Caco-2 (cell line): ENCODE results near the gene TSPAN6. TPM values are rescaled to one million over a fixed set of nuclear protein-coding genes. Genes with fewer than 3 reads are reported as not detected.

ENCODE experiments used
- BruUV-seq: library from RNA; stranded (reverse); fragments of 400-500 nt; replicated peaks from 2 replicates; lab custom pipeline; 2021; lab: Mats Ljungman, UMichigan
- CTCF ChIA-PET: fragments of 300-600 bp; sonication (Branson Sonifier 250); formaldehyde crosslinking; loops from one replicate; lab custom pipeline; 2022; ENCODE audit warnings: antibody characterized with exemption; lab: Charles Lee
- POLR2A ChIA-PET: fragments of 300-600 bp; sonication (Branson Sonifier 250); formaldehyde crosslinking; loops from one replicate; lab custom pipeline; 2022; ENCODE audit warnings: antibody characterized with exemption; lab: Charles Lee
- DNase-seq, 2 experiments: peaks; one replicate each; pipeline versions ENCODE4 v3.0.0 to v3.0.0-alpha.2; 2020 to 2022
- H3K27me3 ChIP-seq: replicated peaks from 2 replicates; pipeline ENCODE4 v1.6.0; 2011; ENCODE audit warnings: low read length; ENCODE audit not compliant: control insufficient read depth, insufficient read depth
- H3K36me3 ChIP-seq: 2 replicates; pipeline ENCODE4 v1.5.1; 2011; ENCODE audit warnings: low read length; ENCODE audit not compliant: control insufficient read depth, insufficient read depth
- H3K4me1 ChIP-seq: fragments of 250-450 bp; sonication (Bioruptor Pico); 2 replicates; pipeline ENCODE4 v1.5.1; 2020; ENCODE audit warnings: mild to moderate bottlenecking
- H3K4me3 ChIP-seq: 2 replicates; pipeline ENCODE4 v1.5.1; 2011; ENCODE audit warnings: low read depth, mild to moderate bottlenecking, control low read depth, low read length
- H3K9me3 ChIP-seq: fragments of 250-450 bp; sonication (Bioruptor Pico); 2 replicates; pipeline ENCODE4 v1.5.1; 2020; ENCODE audit warnings: mild to moderate bottlenecking, moderate library complexity
- H3K27ac Mint-ChIP-seq: one replicate; pipeline ENCODE4 v1.8.0; 2022; ENCODE audit warnings: mixed read lengths; ENCODE audit not compliant: unreplicated experiment
- H3K27me3 Mint-ChIP-seq: one replicate; pipeline ENCODE4 v1.8.0; 2022; ENCODE audit warnings: mixed read lengths; ENCODE audit not compliant: insufficient read depth, unreplicated experiment
- H3K36me3 Mint-ChIP-seq: one replicate; pipeline ENCODE4 v1.8.0; 2022; ENCODE audit warnings: mild to moderate bottlenecking, mixed read lengths; ENCODE audit not compliant: insufficient read depth, unreplicated experiment
- H3K4me1 Mint-ChIP-seq: one replicate; pipeline ENCODE4 v1.8.0; 2022; ENCODE audit warnings: low read depth, mixed read lengths; ENCODE audit not compliant: unreplicated experiment
- H3K4me3 Mint-ChIP-seq: one replicate; pipeline ENCODE4 v1.8.0; 2022; ENCODE audit warnings: mild to moderate bottlenecking, moderate library complexity, mixed read lengths; ENCODE audit not compliant: unreplicated experiment
- H3K9me3 Mint-ChIP-seq: one replicate; pipeline ENCODE4 v1.8.0; 2022; ENCODE audit warnings: mixed read lengths; ENCODE audit not compliant: unreplicated experiment
- intact Hi-C: fragments of 100-400 bp; cut with micrococcal nuclease; formaldehyde crosslinking; loops from one replicate; pipeline ENCODE4 v1.10.0; 2022; ENCODE audit not compliant: unreplicated experiment
- total RNA-seq: library from RNA; stranded (reverse); gene quantifications from 2 replicates; pipeline ENCODE4 v1.2.3, GENCODE V29; 2022
- TF ChIP-seq, protein P1 (sequence below), 2 experiments: fragments of 200-600 bp in 1 of 2; IDR thresholded peaks; 1 replicate in 1 of 2; 2 replicates in 1 of 2; pipeline versions ENCODE4 v1.5.1 to v1.8.0; 2011 to 2022; ENCODE audit warnings: antibody characterized with exemption in 1 of 2, control low read depth in 1 of 2, inconsistent platforms in 1 of 2, low read depth in 1 of 2, low read length in 1 of 2, mild to moderate bottlenecking in 1 of 2, moderate library complexity in 1 of 2; ENCODE audit not compliant: insufficient read depth in 1 of 2, severe bottlenecking in 1 of 2, unreplicated experiment in 1 of 2

The TSPAN6 gene
- total RNA-seq, 1 experiment from 2014 or later, result 137 TPM

DNA sequence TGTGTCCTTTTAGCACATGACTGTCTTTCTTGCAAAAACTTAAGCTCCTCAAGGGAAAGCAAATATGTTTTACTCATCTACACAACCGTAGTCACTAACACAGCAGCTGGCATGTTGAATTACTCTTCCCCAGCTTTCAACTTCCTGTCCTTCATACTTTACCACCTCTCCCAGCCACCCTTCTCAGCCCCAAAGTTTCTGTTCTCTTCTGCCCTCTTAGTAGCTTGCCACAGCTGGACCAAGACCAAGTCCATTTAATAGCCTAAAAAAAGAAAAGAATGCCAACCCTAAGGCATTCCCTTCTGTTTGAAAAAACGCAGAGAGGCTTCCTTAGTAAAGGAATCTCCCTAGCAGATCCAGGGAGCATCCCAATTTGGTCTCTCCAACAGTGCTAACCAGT lies 44.1 kb upstream of the TSPAN6 start:
- TF ChIP-seq, protein P1, sequence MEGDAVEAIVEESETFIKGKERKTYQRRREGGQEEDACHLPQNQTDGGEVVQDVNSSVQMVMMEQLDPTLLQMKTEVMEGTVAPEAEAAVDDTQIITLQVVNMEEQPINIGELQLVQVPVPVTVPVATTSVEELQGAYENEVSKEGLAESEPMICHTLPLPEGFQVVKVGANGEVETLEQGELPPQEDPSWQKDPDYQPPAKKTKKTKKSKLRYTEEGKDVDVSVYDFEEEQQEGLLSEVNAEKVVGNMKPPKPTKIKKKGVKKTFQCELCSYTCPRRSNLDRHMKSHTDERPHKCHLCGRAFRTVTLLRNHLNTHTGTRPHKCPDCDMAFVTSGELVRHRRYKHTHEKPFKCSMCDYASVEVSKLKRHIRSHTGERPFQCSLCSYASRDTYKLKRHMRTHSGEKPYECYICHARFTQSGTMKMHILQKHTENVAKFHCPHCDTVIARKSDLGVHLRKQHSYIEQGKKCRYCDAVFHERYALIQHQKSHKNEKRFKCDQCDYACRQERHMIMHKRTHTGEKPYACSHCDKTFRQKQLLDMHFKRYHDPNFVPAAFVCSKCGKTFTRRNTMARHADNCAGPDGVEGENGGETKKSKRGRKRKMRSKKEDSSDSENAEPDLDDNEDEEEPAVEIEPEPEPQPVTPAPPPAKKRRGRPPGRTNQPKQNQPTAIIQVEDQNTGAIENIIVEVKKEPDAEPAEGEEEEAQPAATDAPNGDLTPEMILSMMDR (IDR thresholded peaks at IDR 0.05; ENCODE audit: insufficient read depth in 1 of 2, low read depth in 1 of 2, low read length in 1 of 2, severe bottlenecking in 1 of 2, unreplicated experiment in 1 of 2), result no peak
- POLR2A ChIA-PET, result no interaction called here
- no peak for DNase-seq
- H3K9me3 Mint-ChIP-seq, result no peaks in the 10 kb centered on the region
- H3K4me3 ChIP-seq, result no peak overlapping the region
- H3K4me1 Mint-ChIP-seq, result peaks cover 6% of the 10 kb centered on the region
- H3K4me3 Mint-ChIP-seq, result no peak overlapping the region
- BruUV-seq, result no TSS peak
- intact Hi-C loops, result no loop called here
- no peaks in the 10 kb centered on the region for H3K4me1 ChIP-seq
- H3K9me3 ChIP-seq, result no peaks in the 10 kb centered on the region
- H3K36me3 ChIP-seq, result no peaks in the 10 kb centered on the region
- H3K27me3 Mint-ChIP-seq, result no peaks in the 10 kb centered on the region
- CTCF ChIA-PET, result no interaction called here
- H3K27ac Mint-ChIP-seq, result no peak overlapping the region
- no peaks in the 10 kb centered on the region for H3K27me3 ChIP-seq
- no peaks in the 10 kb centered on the region for H3K36me3 Mint-ChIP-seq

DNA sequence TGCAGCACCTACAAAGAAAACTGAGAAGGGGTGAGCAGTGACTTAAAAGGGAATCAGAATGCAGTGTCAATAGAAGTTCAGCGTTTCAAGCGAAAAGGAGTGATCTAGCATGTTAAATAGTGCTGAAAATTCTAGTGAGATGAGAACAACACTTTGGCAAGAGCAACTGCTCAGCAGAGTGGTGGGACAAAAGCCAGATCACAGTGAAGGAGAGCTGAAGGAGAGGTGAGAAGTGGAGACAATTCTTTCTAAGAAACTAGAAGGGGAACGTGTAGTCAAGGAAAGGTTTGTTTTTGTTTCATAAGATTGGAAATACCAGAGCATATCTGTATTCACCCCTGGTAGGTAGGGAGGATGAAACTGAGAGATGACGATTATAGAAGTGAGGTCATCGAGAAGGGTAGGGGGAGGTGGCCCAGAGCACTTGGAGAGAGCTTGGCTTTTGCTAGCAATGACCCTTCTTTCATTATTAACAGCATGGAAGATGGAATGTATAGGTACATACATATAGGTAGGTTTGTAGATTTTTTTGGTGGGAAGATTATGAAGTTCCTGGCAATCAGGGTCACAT lies 41.1 kb upstream of the TSPAN6 start:
- no peaks in the 10 kb centered on the region for H3K27me3 ChIP-seq
- no peaks in the 10 kb centered on the region for H3K9me3 Mint-ChIP-seq
- TF ChIP-seq, protein P1 (IDR thresholded peaks at IDR 0.05; ENCODE audit: insufficient read depth in 1 of 2, low read depth in 1 of 2, low read length in 1 of 2, severe bottlenecking in 1 of 2, unreplicated experiment in 1 of 2), result no peak
- no peaks in the 10 kb centered on the region for H3K36me3 ChIP-seq
- H3K36me3 Mint-ChIP-seq, result no peaks in the 10 kb centered on the region
- H3K4me1 ChIP-seq, result no peaks in the 10 kb centered on the region
- H3K27ac Mint-ChIP-seq, result no peak overlapping the region
- H3K4me3 ChIP-seq, result no peak overlapping the region
- H3K27me3 Mint-ChIP-seq, result no peaks in the 10 kb centered on the region
- POLR2A ChIA-PET, result no interaction called here
- peaks cover 12% of the 10 kb centered on the region for H3K4me1 Mint-ChIP-seq
- no TSS peak for BruUV-seq
- intact Hi-C loops, result no loop called here
- H3K9me3 ChIP-seq, result no peaks in the 10 kb centered on the region
- CTCF ChIA-PET, result interaction anchor here (0.9 kb wide), 1 partner anchor 91 kb away, joined by 5 read pairs; no protein-coding TSS in a partner anchor
- DNase-seq, result no peak
- H3K4me3 Mint-ChIP-seq, result no peak overlapping the region

DNA sequence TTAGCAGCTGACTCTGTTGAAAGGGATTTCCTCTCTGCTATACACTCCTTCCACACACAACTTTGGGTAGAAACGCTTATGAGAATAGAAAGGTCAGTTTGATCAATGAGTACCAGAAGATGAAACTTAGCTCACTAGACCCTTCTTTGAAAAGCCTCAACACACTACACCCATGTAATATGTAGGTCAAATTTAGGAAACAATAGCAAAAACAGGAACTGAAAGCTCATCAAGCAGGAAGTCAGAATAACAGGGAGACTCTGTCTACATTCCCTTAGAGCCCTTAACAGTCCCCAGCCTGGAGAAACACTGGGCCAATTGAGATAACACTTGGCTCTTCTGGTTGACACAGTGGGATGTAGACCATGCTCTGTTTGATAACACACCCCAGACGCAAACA lies 38.1 kb upstream of the TSPAN6 start:
- Mint-ChIP-seq H3K4me3 (no peak overlapping the region), H3K4me1 (peaks cover 6% of the 10 kb centered on the region), H3K27me3 (no peaks in the 10 kb centered on the region), H3K36me3 (no peaks in the 10 kb centered on the region), H3K27ac (no peak overlapping the region), H3K9me3 (no peaks in the 10 kb centered on the region)
- no peak overlapping the region for H3K4me3 ChIP-seq
- no peaks in the 10 kb centered on the region for H3K4me1 ChIP-seq
- DNase-seq, result no peak
- TF ChIP-seq, protein P1 (IDR thresholded peaks at IDR 0.05; ENCODE audit: insufficient read depth in 1 of 2, low read depth in 1 of 2, low read length in 1 of 2, severe bottlenecking in 1 of 2, unreplicated experiment in 1 of 2), result no peak
- H3K36me3 ChIP-seq, result no peaks in the 10 kb centered on the region
- BruUV-seq, result no TSS peak
- ChIA-PET CTCF (interaction anchor here (1.6 kb wide), 1 partner anchor 94 kb away, joined by 7 read pairs; no protein-coding TSS in a partner anchor), POLR2A (interaction anchor here (0.6 kb wide), 1 partner anchor 87 kb away, joined by 3 read pairs; no protein-coding TSS in a partner anchor)
- intact Hi-C loops, result no loop called here
- no peaks in the 10 kb centered on the region for H3K9me3 ChIP-seq
- no peaks in the 10 kb centered on the region for H3K27me3 ChIP-seq
